ENCODE data around the gene ZNF276. TPM values are rescaled to one million over a fixed set of nuclear protein-coding genes. Genes with fewer than 3 reads are reported as not detected.
"Not testable (repeated sequence)": the region's sequence is repeated elsewhere in the genome, so short reads cannot be mapped to it uniquely, and the experiment has no call there.

ZNF276 gene
- total RNA-seq, 2 experiments from 2014 or later = 19.8 to 25.3 TPM

DNA sequence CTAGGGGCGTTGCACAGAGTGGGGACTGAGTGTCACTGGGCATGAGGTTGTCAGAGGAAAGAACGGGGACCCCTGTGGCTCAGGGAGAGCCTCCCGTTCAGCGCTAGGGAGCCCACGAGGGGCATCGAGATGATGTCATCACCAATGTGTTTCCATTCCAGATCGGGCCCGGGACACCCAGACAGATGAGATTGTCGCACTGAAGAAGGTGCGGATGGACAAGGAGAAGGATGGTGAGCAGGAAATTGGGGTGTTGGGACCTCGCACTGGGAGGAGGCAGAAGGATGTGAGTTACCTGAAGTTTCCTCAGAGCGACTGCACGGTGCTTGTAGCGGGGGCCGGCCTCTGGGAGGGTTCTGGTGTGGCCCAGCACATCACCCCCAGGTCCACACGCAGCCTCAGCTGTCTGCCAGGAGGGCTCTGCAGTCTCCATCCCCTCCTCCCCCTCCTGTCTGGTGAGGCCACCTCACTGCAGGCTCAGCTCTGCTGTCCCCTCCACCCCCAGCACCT, 30.9 kb upstream of the ZNF276 start:
- Mint-ChIP-seq H3K36me3 (ENCODE audit: low read depth) (peaks cover 26% of the 10 kb centered on the region), H3K27me3 (ENCODE audit: low read depth) (no peaks in the 10 kb centered on the region), H3K27ac (no peak overlapping the region), H3K4me3 (no peak overlapping the region), H3K9me3 (no peaks in the 10 kb centered on the region), H3K4me1 (ENCODE audit: low read depth) (peaks cover 15% of the 10 kb centered on the region)
- no peak for DNase-seq
- CTCF ChIA-PET = interaction anchor here (1.0 kb wide), 1 partner anchor 10 kb away, joined by 5 read pairs; no protein-coding TSS in a partner anchor
- intact Hi-C loops (cut with micrococcal nuclease) = no loop called here

DNA sequence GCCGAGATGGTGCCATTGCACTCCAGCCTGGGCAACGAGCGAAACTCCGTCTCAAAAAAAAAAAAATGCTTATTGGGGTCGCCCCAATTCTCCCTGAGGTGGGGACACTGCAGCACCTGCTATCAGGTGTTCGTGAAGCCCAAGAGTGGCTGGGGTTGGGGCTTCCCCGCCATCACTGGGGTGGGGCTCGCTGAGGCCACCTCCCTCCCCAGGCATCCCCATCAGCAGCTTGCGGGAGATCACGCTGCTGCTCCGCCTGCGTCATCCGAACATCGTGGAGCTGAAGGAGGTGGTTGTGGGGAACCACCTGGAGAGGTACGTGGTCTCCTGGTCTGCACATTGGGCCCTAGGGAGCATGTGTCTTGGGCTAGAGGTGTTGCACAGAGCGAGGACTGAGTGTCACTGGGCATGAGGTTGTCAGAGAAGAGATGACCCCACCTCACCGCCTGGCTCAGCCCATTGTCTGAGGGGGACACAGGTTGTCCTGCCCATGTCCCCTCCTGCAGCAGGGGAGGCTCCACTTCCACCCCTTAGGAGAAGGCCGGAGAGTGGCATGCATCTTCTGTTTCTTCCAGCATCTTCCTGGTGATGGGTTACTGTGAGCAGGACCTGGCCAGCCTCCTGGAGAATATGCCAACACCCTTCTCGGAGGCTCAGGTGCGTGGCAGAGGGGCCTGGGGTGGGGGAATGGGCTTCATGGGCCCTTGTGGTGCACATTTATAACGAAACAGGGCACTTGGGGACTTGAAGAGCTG, 29.9 kb upstream of the ZNF276 start:
- Mint-ChIP-seq H3K9me3 (no peaks in the 10 kb centered on the region), H3K36me3 (ENCODE audit: low read depth) (peaks cover 27% of the 10 kb centered on the region), H3K27ac (no peak overlapping the region), H3K4me1 (ENCODE audit: low read depth) (peaks cover 15% of the 10 kb centered on the region), H3K4me3 (no peak overlapping the region), H3K27me3 (ENCODE audit: low read depth) (no peaks in the 10 kb centered on the region)
- intact Hi-C loops (cut with micrococcal nuclease) = no loop called here
- CTCF ChIA-PET = interaction anchor here (0.7 kb wide), 1 partner anchor 47 kb away, joined by 3 read pairs; no protein-coding TSS in a partner anchor
- DNase-seq = no peak

DNA sequence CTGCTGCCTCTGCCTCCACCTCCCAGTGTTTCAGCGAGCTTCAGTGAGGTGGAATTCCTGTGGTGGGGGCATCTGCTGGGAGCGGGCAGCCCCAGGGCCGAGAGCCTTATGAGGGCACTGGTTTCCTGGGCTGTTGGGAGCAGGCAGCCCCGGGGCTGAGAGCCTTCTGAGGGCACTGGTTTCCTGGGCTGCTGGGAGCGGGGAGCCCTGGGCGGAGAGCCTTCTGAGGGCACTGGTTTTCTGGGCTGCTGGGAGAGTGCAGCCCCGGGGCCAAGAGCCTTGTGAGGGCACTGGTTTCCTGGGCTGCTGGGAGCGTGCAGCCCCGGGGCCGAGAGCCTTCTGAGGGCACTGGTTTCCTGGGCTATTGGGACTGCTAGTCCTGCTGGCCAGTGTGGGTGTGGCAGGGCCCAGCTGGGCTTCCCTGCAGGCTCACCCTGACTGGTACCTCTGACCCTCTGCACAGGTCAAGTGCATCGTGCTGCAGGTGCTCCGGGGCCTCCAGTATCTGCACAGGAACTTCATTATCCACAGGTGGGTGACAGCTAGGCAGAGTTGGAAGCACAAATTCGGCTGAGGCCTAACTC, 29.3 kb upstream of the ZNF276 start:
- no peaks in the 10 kb centered on the region for H3K9me3 Mint-ChIP-seq
- peaks cover 25% of the 10 kb centered on the region for H3K36me3 Mint-ChIP-seq (ENCODE audit: low read depth)
- intact Hi-C loops (cut with micrococcal nuclease) = no loop called here
- H3K4me3 Mint-ChIP-seq = no peak overlapping the region
- peaks cover 15% of the 10 kb centered on the region for H3K4me1 Mint-ChIP-seq (ENCODE audit: low read depth)
- no peak overlapping the region for H3K27ac Mint-ChIP-seq
- DNase-seq = no peak
- CTCF ChIA-PET = interaction anchor here (0.7 kb wide), 1 partner anchor 47 kb away, joined by 3 read pairs; no protein-coding TSS in a partner anchor
- H3K27me3 Mint-ChIP-seq (ENCODE audit: low read depth) = no peaks in the 10 kb centered on the region

DNA sequence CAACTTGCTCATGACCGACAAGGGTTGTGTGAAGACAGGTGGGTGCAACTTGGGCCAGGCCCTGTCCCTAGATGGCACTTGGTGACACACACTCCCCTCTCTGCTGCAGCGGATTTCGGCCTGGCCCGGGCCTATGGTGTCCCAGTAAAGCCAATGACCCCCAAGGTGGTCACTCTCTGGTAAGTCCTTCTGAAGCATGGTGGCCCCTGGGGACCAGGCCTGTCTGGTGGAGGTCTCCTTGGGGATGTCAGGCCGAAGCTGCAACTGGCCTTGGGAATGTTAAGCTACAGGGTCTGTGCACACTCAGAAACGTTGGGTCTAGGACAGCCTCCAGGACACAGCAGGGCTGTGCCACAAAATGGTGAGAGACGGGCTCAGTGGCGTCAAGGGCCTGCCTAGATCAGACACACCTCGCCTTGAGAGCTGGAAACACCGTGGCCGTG, 28.0 kb upstream of the ZNF276 start:
- Mint-ChIP-seq H3K27ac (no peak overlapping the region), H3K9me3 (no peaks in the 10 kb centered on the region), H3K4me3 (no peak overlapping the region), H3K27me3 (ENCODE audit: low read depth) (no peaks in the 10 kb centered on the region), H3K4me1 (ENCODE audit: low read depth) (peaks cover 6% of the 10 kb centered on the region), H3K36me3 (ENCODE audit: low read depth) (peaks cover 20% of the 10 kb centered on the region)
- CTCF ChIA-PET = no interaction called here
- no peak for DNase-seq
- intact Hi-C loops (cut with micrococcal nuclease) = no loop called here

GRCh38 chr16:89693931-89694783, 27.2 kb upstream of the ZNF276 start:
- intact Hi-C loops (cut with micrococcal nuclease) = no loop called here
- Mint-ChIP-seq H3K36me3 (ENCODE audit: low read depth) (peaks cover 19% of the 10 kb centered on the region), H3K9me3 (no peaks in the 10 kb centered on the region), H3K27ac (no peak overlapping the region), H3K27me3 (ENCODE audit: low read depth) (no peaks in the 10 kb centered on the region), H3K4me1 (ENCODE audit: low read depth) (peaks cover 3% of the 10 kb centered on the region), H3K4me3 (no peak overlapping the region)
- DNase-seq = no peak
- CTCF ChIA-PET = interaction anchor here (0.6 kb wide), 1 partner anchor 223 kb away, joined by 4 read pairs; no protein-coding TSS in a partner anchor

- H3K27ac Mint-ChIP-seq; H3K4me1 Mint-ChIP-seq (ENCODE audit: low read depth); H3K27me3 Mint-ChIP-seq (ENCODE audit: low read depth); H3K9me3 Mint-ChIP-seq; intact Hi-C loops (cut with micrococcal nuclease); H3K4me3 Mint-ChIP-seq; DNase-seq: not testable (repeated sequence)
- H3K36me3 Mint-ChIP-seq (ENCODE audit: low read depth) = peaks cover 19% of the 10 kb centered on the region
- CTCF ChIA-PET = interaction anchor here (0.6 kb wide), 1 partner anchor 222 kb away, joined by 4 read pairs; no protein-coding TSS in a partner anchor
These were observed 26.6 kb upstream of the ZNF276 start for GRCh38 chr16:89694784-89695085.

DNA sequence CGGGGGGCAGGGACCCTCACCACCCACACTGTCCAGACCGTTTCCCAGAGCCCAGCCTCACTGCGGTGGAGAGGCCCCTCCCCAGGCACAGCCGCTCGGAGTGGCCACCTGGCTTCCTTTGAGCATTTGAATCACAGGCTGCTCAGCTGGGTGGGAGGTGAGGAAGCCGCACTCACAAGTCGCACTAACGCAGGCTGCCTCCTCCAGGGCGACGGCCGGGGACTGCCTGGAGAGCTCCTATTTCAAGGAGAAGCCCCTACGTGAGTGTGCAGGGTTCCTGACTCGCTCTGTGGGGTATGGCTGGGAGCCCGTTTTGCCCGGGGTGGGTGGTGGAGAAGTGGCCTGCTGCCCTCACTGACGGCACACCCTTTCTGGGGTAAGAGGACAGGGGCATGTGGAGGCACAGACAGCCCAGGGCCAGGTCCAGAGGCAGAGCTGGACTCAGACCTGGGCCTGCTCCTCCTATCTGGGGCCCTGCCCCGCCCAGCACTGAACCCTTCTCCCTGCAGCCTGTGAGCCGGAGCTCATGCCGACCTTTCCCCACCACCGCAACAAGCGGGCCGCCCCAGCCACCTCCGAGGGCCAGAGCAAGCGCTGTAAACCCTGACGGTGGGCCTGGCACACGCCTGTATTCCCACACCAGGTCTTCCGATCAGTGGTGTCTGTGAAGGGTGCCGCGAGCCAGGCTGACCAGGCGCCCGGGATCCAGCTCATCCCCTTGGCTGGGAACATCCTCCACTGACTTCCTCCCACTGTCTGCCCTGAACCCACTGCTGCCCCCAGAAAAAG, 26.1 kb upstream of the ZNF276 start:
- H3K27ac Mint-ChIP-seq = no peak overlapping the region
- no peaks in the 10 kb centered on the region for H3K27me3 Mint-ChIP-seq (ENCODE audit: low read depth)
- no peak for DNase-seq
- H3K9me3 Mint-ChIP-seq = no peaks in the 10 kb centered on the region
- H3K4me3 Mint-ChIP-seq = no peak overlapping the region
- H3K36me3 Mint-ChIP-seq (ENCODE audit: low read depth) = peaks cover 15% of the 10 kb centered on the region
- CTCF ChIA-PET = interaction anchor here (0.6 to 1.7 kb wide), 2 partner anchors 11 to 222 kb away, joined by 4 read pairs; no protein-coding TSS in a partner anchor
- peaks cover 9% of the 10 kb centered on the region for H3K4me1 Mint-ChIP-seq (ENCODE audit: low read depth)
- intact Hi-C loops (cut with micrococcal nuclease) = no loop called here

GRCh38 chr16:89695875-89696669, 25.3 kb upstream of the ZNF276 start:
- H3K9me3 Mint-ChIP-seq = no peaks in the 10 kb centered on the region
- H3K4me1 Mint-ChIP-seq (ENCODE audit: low read depth) = peaks cover 12% of the 10 kb centered on the region
- intact Hi-C loops (cut with micrococcal nuclease) = no loop called here
- no peak overlapping the region for H3K27ac Mint-ChIP-seq
- no peaks in the 10 kb centered on the region for H3K27me3 Mint-ChIP-seq (ENCODE audit: low read depth)
- CTCF ChIA-PET = interaction anchor here (1.7 kb wide), 1 partner anchor 10 kb away, joined by 4 read pairs; no protein-coding TSS in a partner anchor
- no peak overlapping the region for H3K4me3 Mint-ChIP-seq
- peaks cover 13% of the 10 kb centered on the region for H3K36me3 Mint-ChIP-seq (ENCODE audit: low read depth)
- no peak for DNase-seq

GRCh38 chr16:89696670-89697128, 24.6 kb upstream of the ZNF276 start:
- no peak for DNase-seq
- Mint-ChIP-seq H3K27me3 (ENCODE audit: low read depth) (no peaks in the 10 kb centered on the region), H3K4me1 (ENCODE audit: low read depth) (peaks cover 12% of the 10 kb centered on the region), H3K36me3 (ENCODE audit: low read depth) (peaks cover 8% of the 10 kb centered on the region), H3K9me3 (no peaks in the 10 kb centered on the region), H3K4me3 (no peak overlapping the region), H3K27ac (no peak overlapping the region)
- intact Hi-C loops (cut with micrococcal nuclease) = no loop called here
- CTCF ChIA-PET = interaction anchor here (1.3 to 1.7 kb wide), 2 partner anchors 9 to 10 kb away, joined by 4 to 6 read pairs; no protein-coding TSS in a partner anchor

DNA sequence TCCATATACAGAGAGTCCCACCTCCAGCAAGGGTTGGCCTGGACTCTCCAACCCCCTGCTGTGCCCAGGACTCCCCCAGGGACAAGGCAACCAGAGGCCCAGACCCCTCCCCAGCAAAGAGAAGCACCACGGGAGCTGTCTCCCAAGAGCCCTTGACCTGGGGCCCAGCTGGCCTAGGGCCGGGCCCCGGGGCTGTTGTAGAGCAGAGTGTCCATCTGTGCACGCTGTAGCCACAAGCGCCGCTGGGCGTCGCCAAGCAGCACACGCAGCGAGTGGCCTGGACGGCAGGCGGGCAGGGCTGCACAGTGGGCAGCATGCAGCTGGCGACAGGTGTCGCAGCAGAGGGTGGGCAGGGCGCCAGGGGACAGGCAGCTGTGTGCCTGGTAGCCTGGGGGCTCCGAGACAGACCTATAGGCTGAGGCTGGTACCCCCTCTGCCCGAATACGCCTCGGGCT, 24.1 kb upstream of the ZNF276 start:
- Mint-ChIP-seq H3K4me3 (no peak overlapping the region), H3K27ac (no peak overlapping the region), H3K27me3 (ENCODE audit: low read depth) (no peaks in the 10 kb centered on the region), H3K36me3 (ENCODE audit: low read depth) (peaks cover 6% of the 10 kb centered on the region), H3K4me1 (ENCODE audit: low read depth) (peaks cover 14% of the 10 kb centered on the region), H3K9me3 (no peaks in the 10 kb centered on the region)
- CTCF ChIA-PET = interaction anchor here (1.3 kb wide), 1 partner anchor 9 kb away, joined by 6 read pairs; no protein-coding TSS in a partner anchor
- no peak for DNase-seq
- intact Hi-C loops (cut with micrococcal nuclease) = no loop called here
